Muscle layer of duodenum (tissue), 2 donors: ENCODE data around the gene MITD1.
"Not testable (repeated sequence)": the region's sequence is repeated elsewhere in the genome, so short reads cannot be mapped to it uniquely, and the experiment has no call there.

ENCODE experiments used
- H3K27ac ChIP-seq: one replicate; pipeline ENCODE4 v1.7.0; 2013; ENCODE audit warnings: mild to moderate bottlenecking, low read length
- H3K27me3 ChIP-seq: one replicate; pipeline ENCODE4 v1.7.0; 2013; ENCODE audit warnings: low read depth, mild to moderate bottlenecking, control low read depth, low read length
- H3K36me3 ChIP-seq, 2 donors: one replicate each; pipeline ENCODE4 v1.7.0; 2013; ENCODE audit warnings: low read length in 2 of 2, control low read depth in 1 of 2, mild to moderate bottlenecking in 1 of 2; ENCODE audit not compliant: insufficient read depth in 2 of 2, control insufficient read depth in 1 of 2
- H3K4me1 ChIP-seq, 2 donors: one replicate each; pipeline ENCODE4 v1.7.0; 2013; ENCODE audit warnings: low read length in 2 of 2, mild to moderate bottlenecking in 2 of 2, control low read depth in 1 of 2, moderate library complexity in 1 of 2; ENCODE audit not compliant: insufficient read depth in 2 of 2, control insufficient read depth in 1 of 2
- H3K4me3 ChIP-seq, 2 donors: one replicate each; pipeline ENCODE4 v1.7.0; 2013; ENCODE audit warnings: low read length in 2 of 2, low read depth in 1 of 2, mild to moderate bottlenecking in 1 of 2
- H3K9me3 ChIP-seq, 2 donors: one replicate each; pipeline ENCODE4 v1.7.0; 2013; ENCODE audit warnings: low read length in 2 of 2, control low read depth in 1 of 2, mild to moderate bottlenecking in 1 of 2; ENCODE audit not compliant: control insufficient read depth in 1 of 2
- donor health status: healthy.

Gene MITD1

DNA sequence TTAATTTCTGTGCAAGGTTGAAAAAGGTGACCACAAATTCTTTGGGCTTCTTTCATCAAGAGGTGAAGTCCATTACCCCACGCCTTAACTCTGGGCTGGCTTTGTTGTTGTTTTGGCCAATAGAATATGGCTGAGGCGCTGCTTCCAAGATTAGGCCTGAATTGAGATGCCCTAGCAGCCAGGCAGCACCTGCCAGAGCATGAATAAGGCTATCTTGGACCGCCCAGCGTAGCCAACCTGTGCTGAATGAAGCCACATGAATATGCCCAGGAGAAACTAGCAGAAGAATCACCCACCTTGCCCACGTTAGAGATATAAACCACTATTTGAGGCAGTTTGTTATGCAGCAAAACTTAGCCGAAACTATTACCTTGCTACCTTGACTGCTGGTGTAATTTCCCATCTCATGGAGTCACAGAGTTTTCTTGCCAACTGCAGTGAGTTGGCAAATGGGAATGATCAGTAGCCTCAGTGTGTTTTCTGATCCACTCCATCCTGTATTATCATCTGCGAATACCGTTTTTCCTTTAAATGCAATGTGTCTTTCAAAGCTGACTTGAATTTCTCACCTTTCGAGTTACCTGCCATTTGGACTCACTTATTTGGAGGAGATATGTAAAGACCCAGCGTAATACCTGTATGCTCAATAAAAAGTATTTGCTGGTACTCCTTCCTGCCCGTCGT lies 26.8 kb downstream of the MITD1 start:
- H3K4me3 ChIP-seq, result peak overlapping the region; percentile 76 to 87
- peaks cover 0 to 11% of the 10 kb centered on the region in 2 donors for H3K36me3 ChIP-seq
- H3K27ac ChIP-seq, result peak overlapping the region; percentile 90
- no peaks in the 10 kb centered on the region for H3K9me3 ChIP-seq
- H3K4me1 ChIP-seq, result peaks cover 7 to 11% of the 10 kb centered on the region in 2 donors
- no peaks in the 10 kb centered on the region for H3K27me3 ChIP-seq

DNA sequence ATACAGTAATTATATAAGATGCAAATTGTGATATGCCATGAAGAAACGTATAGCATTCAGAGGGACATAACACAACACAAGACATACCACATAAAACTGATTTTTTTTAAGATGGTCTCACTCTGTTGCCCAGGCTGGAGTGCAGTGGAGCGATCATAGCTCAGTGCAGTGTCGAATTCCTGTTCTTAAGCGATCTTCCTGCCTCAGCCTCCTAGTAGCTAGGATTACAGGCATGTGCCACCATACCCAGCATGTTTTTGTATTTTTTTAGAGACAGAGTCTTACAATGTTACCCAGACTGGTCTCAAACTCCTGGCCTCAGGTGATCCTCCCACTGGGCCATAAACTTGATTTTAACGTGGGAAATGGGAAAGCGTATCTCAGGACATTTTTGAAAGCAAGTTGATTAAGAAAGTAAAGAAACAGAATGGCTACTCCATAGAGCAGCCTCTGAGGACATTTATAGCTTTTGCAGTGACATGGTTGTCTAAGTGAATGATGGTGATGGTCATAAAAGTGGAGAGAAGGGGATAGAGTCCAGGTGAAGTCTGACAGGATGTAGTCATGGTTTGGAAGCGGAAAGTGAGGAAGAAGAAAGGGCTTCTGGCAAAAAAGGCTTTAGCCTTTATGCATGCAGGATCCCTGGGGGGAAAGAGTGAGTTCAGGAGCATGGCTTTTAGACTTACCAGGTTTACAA lies 28.5 kb downstream of the MITD1 start:
- Histone ChIP-seq H3K4me3 (no peak overlapping the region), H3K36me3 (peaks cover 0 to 6% of the 10 kb centered on the region in 2 donors), H3K27me3 (no peaks in the 10 kb centered on the region), H3K27ac (no peak overlapping the region), H3K9me3 (no peaks in the 10 kb centered on the region), H3K4me1 (peaks cover 7 to 11% of the 10 kb centered on the region in 2 donors)

DNA sequence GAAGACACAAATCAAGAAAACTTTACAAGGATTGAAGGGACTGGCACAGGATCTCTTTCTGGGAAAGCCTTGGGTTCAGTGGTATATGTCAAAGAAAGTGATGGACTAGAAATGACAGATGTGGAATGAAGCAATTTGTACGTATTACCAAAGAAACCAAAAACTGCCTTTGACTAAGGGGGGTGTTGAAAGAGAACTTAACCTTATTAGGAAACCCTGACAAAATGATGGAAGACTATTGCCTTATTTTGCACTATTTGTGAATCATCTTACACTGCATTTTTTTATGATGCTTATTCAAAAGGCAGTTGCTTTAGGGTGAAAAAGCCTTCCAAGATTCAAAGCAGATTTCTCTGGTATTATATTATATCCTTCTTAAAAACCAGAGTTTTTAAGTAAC lies 30.2 kb downstream of the MITD1 start:
- Histone ChIP-seq H3K4me3 (no peak overlapping the region), H3K36me3 (no peaks in the 10 kb centered on the region), H3K9me3 (no peaks in the 10 kb centered on the region), H3K27ac (no peak overlapping the region), H3K27me3 (no peaks in the 10 kb centered on the region), H3K4me1 (peaks cover 7 to 8% of the 10 kb centered on the region in 2 donors)

DNA sequence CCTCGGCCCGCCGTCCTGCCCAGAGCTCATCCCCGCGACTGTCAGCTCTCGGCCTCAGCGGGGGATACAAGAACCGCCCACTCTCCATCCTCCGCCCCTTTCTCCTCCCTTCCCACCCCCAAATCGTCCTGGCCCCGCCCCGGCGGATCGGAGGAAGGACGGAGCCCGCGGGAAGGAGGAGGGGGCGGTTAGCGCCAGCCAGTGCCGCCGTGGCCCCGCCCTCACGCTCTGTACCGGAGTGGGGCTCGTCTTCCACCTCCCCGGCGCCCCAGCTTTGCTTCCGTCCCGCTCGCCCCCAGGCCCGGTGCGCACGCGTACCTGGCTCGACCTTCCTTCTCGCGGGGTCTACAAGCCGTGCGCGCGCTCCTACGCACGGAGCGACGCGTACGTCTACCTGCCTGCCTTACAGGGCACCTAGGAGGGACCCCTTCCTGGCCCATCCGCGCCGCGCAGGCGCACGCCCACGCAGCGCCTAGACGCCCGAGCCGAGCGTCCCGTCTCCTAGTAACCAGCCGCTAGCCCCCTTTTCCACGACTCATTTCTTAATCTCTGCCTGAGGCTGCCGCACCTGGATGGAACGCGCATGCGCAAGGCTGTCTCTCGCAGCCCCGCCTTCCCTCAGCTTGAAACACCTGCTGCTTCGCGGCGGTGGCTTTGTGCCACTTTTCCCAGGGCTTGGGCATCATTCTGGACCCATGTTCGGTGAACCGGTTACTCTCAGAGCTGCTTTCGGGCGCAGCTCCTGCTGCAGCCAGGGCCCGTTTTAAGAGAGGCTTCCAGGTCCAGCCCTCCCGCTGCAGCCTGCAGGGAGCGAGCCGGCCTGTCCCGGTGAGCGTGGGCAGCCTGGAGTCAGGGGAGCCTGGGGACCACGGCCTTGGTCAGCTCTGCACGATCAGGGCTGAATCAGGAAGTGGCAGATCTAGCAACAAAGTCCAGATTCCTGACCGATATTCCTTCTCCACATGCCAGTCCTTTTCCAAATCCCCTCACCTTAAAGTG lies 39.4 kb downstream of the MITD1 start, which contains the start of gene C2orf15:
TSS of gene C2orf15 (plus strand) at position 598 of the 999 bp plus-strand sequence. CDS start 8,852 bp downstream, outside the sequence.
- peak within 1 kb of the TSS; percentile 69 for H3K27ac ChIP-seq
- no peaks in the 10 kb centered on the region for H3K27me3 ChIP-seq
- peak within 1 kb of the TSS; percentile 87 to 97 for H3K4me3 ChIP-seq
- H3K36me3 ChIP-seq, result no peaks in the 10 kb centered on the region
- peaks cover 0 to 5% of the 10 kb centered on the region in 2 donors for H3K4me1 ChIP-seq
- no peaks in the 10 kb centered on the region for H3K9me3 ChIP-seq

DNA sequence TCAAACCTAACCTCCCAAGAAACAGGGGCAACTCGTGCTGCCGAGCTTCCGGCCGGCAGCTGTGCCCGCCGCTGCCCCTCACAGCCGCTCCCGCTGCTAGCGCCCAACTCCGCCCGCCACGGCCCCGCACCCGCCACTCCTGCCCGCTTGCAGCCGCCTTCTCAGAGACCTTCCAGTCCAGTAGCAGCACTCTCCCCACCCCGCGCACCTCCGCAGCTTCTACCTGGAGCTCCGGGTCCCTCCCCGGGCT lies 40.1 kb downstream of the MITD1 start:
- H3K4me3 ChIP-seq, result peak overlapping the region; percentile 87 to 97
- H3K27me3 ChIP-seq, result no peaks in the 10 kb centered on the region
- no peak overlapping the region for H3K27ac ChIP-seq
- H3K9me3 ChIP-seq, result no peaks in the 10 kb centered on the region
- peaks cover 0 to 5% of the 10 kb centered on the region in 2 donors for H3K4me1 ChIP-seq
- H3K36me3 ChIP-seq, result no peaks in the 10 kb centered on the region

DNA sequence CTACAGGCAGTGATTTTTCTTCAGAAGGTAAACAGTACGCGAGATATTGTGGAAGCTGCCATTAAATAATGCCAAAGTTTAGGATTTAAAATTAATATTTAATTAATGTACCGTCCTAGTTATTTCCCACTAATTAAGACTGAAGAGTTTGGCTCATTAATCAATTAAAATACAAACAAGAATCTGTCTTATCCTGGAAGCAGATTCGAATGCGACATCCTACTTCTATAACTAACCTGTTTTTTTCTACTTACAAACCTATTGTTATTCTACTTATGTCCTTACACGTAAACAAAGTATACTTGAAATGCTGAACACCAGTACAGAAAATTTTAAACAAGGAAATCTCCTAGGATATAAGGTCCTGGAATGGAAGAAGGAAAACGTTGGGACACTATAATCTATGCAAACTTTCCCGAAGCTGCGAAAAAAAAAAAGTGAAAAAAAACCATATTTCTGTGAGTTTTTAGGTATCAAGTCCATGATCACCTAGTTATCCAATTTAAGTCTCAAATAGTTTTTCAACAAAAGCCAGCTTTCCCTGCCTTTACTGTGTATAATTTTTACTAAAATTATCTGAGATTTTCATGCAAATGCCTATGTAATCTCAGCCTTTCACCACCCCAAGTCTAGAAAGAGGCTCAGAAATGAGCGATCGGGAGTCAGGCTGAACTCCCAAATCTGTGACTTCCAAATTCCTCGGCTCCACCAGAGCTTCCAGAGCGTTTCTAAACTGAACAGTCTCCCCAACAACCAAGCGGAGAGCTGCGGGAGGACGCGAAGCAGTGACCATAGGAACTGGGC lies 40.6 kb downstream of the MITD1 start:
- H3K9me3 ChIP-seq, result no peaks in the 10 kb centered on the region
- peak overlapping the region; percentile 87 to 97 for H3K4me3 ChIP-seq
- H3K4me1 ChIP-seq, result peaks cover 0 to 5% of the 10 kb centered on the region in 2 donors
- no peaks in the 10 kb centered on the region for H3K36me3 ChIP-seq
- no peak overlapping the region for H3K27ac ChIP-seq
- H3K27me3 ChIP-seq, result no peaks in the 10 kb centered on the region

DNA sequence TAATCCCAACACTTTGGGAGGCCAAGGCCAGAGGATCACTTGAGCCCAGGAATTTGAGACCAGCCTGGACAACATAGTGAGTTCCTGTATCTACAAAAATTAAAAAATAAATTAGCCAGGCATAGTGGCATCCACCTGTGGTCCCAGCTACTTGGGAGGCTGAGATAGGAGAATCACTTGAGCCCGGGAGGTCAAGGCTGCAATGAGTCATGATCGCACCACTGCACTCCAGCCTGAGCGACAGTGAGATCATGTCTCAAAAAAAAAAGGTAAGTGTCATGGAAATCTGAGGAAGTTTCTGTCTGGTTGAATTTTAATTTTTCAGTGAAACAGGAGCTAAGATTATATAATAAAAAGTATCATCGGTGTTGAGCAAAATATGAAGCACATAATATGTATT lies 41.9 kb downstream of the MITD1 start:
- Histone ChIP-seq H3K4me3 (no peak overlapping the region), H3K27ac (no peak overlapping the region), H3K27me3 (no peaks in the 10 kb centered on the region), H3K9me3 (no peaks in the 10 kb centered on the region), H3K4me1 (peaks cover 0 to 5% of the 10 kb centered on the region in 2 donors), H3K36me3 (no peaks in the 10 kb centered on the region)

DNA sequence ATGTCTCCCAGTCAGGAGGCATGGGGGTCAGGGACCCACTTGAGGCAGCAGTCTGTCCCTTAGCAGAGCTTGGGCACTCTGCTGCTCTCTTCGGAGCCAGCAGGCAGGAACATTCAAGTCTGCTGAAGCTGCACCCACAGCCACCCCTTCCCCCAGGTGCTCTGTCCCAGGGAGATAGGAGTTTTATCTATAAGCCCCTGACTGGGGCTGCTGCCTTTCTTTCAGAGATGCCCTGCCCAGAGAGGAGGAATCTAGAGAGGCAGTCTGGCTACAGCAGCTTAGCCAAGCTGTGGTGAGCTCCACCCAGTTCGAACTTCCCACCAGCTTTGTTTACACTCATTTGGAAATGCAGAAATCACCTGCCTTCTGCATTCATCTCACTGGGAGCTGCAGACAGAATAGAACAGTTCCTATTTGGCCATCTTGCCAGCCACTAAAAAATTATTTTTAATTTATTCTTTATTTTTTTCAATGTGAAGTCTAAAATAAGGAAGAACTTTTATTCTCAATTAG lies 45.8 kb downstream of the MITD1 start:
- H3K27ac ChIP-seq, H3K4me1 ChIP-seq, H3K4me3 ChIP-seq, H3K36me3 ChIP-seq, H3K27me3 ChIP-seq, H3K9me3 ChIP-seq: not testable (repeated sequence)

DNA sequence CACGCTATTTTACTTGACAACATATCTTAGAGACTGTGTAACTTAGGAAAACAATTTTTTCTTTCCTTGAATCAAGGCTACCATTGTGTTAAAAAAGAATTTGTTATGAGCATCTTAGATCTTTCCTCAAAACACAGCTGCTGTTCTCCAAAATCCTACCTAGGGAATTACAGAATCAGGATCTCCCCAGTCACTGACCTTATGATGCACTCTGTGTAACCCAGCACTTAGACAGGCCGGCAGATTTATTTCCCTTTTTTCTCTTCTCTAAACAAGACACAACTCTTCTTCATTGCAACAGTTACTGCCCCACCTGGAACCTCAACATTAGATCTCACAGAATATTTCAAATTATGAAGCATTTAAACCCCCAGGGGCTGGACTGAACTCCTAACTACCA lies 52.9 kb downstream of the MITD1 start:
- Histone ChIP-seq H3K9me3 (peaks cover 0 to 20% of the 10 kb centered on the region in 2 donors), H3K36me3 (peaks cover 0 to 18% of the 10 kb centered on the region in 2 donors)

More for the DNA sequence above, 52.9 kb downstream of the MITD1 start:
- H3K27ac ChIP-seq, result no peak overlapping the region
- H3K27me3 ChIP-seq, result no peaks in the 10 kb centered on the region
- no peak overlapping the region for H3K4me3 ChIP-seq
- no peaks in the 10 kb centered on the region for H3K4me1 ChIP-seq
